HUES64 (cell line): ENCODE results near the gene TGM1.
"Not testable (repeated sequence)": the region's sequence is repeated elsewhere in the genome, so short reads cannot be mapped to it uniquely, and the experiment has no call there.

Experiments
- H3K27ac ChIP-seq: 2 replicates; pipeline ENCODE4 v1.7.0; 2013; ENCODE audit warnings: low read depth, low read length, inconsistent platforms
- H3K27me3 ChIP-seq: 2 replicates; pipeline ENCODE4 v1.6.1; 2013; ENCODE audit warnings: mild to moderate bottlenecking, low read length; ENCODE audit not compliant: insufficient read depth
- H3K36me3 ChIP-seq: 2 replicates; pipeline ENCODE4 v1.6.1; 2013; ENCODE audit warnings: mild to moderate bottlenecking, low read length; ENCODE audit not compliant: insufficient read depth
- H3K4me1 ChIP-seq: 2 replicates; pipeline ENCODE4 v1.6.1; 2013; ENCODE audit warnings: mild to moderate bottlenecking, low read length, moderate library complexity; ENCODE audit not compliant: insufficient read depth
- H3K4me3 ChIP-seq: 2 replicates; pipeline ENCODE4 v1.5.1; 2013; ENCODE audit warnings: mild to moderate bottlenecking, low read length, moderate library complexity
- H3K9ac ChIP-seq: 2 replicates; pipeline ENCODE4 v1.6.1; 2013; ENCODE audit warnings: mild to moderate bottlenecking, low read depth, low read length
- H3K9me3 ChIP-seq: 2 replicates; pipeline ENCODE4 v1.6.1; 2013; ENCODE audit warnings: low read depth, low read length; ENCODE audit not compliant: insufficient read depth
- WGBS: fragments of 150-250, 120-280 bp; methylation state at CpG from one replicate; pipeline ENCODE4 v1.1.7; 2013; ENCODE audit warnings: missing lambda C conversion rate; 5-methylcytosine and 5-hydroxymethylcytosine counted together

The TGM1 gene

GRCh38 chr14:24207625-24208024, 55.4 kb downstream of the TGM1 start:
- Histone ChIP-seq H3K9ac (no peak overlapping the region), H3K27me3 (no peaks in the 10 kb centered on the region), H3K4me3 (no peak overlapping the region), H3K4me1 (peaks cover 5% of the 10 kb centered on the region; the same call in 1 of the 2 replicates), H3K9me3 (no peaks in the 10 kb centered on the region), H3K36me3 (peaks cover 71% of the 10 kb centered on the region), H3K27ac (no peak overlapping the region)
- 97% methylated on average over 2 of the region's 2 CpGs for WGBS

GRCh38 chr14:24207104-24207551, 55.8 kb downstream of the TGM1 start:
- Histone ChIP-seq H3K27me3 (no peaks in the 10 kb centered on the region), H3K9me3 (no peaks in the 10 kb centered on the region), H3K9ac (no peak overlapping the region), H3K36me3 (peaks cover 71% of the 10 kb centered on the region), H3K4me1 (peaks cover 5% of the 10 kb centered on the region; the same call in 1 of the 2 replicates), H3K27ac (no peak overlapping the region), H3K4me3 (no peak overlapping the region)
- WGBS: 93% methylated on average over 5 of the region's 5 CpGs

GRCh38 chr14:24206260-24207103, 56.5 kb downstream of the TGM1 start:
- peaks cover 5% of the 10 kb centered on the region; the same call in 1 of the 2 replicates for H3K4me1 ChIP-seq
- WGBS: 96% methylated on average over 11 of the region's 11 CpGs
- H3K9ac ChIP-seq: no peak overlapping the region
- no peak overlapping the region for H3K4me3 ChIP-seq
- peaks cover 4% of the 10 kb centered on the region for H3K9me3 ChIP-seq
- peaks cover 71% of the 10 kb centered on the region for H3K36me3 ChIP-seq
- H3K27me3 ChIP-seq: no peaks in the 10 kb centered on the region
- no peak overlapping the region for H3K27ac ChIP-seq

- peaks cover 61% of the 10 kb centered on the region for H3K36me3 ChIP-seq
- no peak overlapping the region for H3K27ac ChIP-seq
- peaks cover 5% of the 10 kb centered on the region; the same call in 1 of the 2 replicates for H3K4me1 ChIP-seq
- H3K4me3 ChIP-seq: no peak overlapping the region
- no peaks in the 10 kb centered on the region for H3K27me3 ChIP-seq
- WGBS: 92% methylated on average over 7 of the region's 7 CpGs
- H3K9ac ChIP-seq: no peak overlapping the region
- H3K9me3 ChIP-seq: peaks cover 7% of the 10 kb centered on the region
Observed at GRCh38 chr14:24204163-24205146, 58.5 kb downstream of the TGM1 start.

GRCh38 chr14:24203249-24203886, 59.6 kb downstream of the TGM1 start:
- not testable (repeated sequence) for H3K9ac ChIP-seq, H3K4me3 ChIP-seq, H3K27me3 ChIP-seq, H3K9me3 ChIP-seq, H3K4me1 ChIP-seq
- 93% methylated on average over 16 of the region's 16 CpGs for WGBS
- Histone ChIP-seq H3K27ac (peak overlapping the region; percentile 25; the same call in 1 of the 2 replicates), H3K36me3 (peaks cover 51% of the 10 kb centered on the region)

GRCh38 chr14:24202538-24202937, 60.4 kb downstream of the TGM1 start:
- not testable (repeated sequence) for H3K9ac ChIP-seq, H3K4me1 ChIP-seq, H3K9me3 ChIP-seq, H3K4me3 ChIP-seq, H3K27me3 ChIP-seq
- WGBS: 15% methylated on average over 8 of the region's 8 CpGs
- peak overlapping the region; percentile 79; the same call in 1 of the 2 replicates for H3K27ac ChIP-seq
- peaks cover 43% of the 10 kb centered on the region for H3K36me3 ChIP-seq
